Activated naive CD8-positive, alpha-beta T cell (primary cell): ENCODE data around the gene MBOAT2.

Experiments used
- H3K27ac Mint-ChIP-seq: one replicate; pipeline ENCODE4 v1.8.0; 2021; ENCODE audit warnings: mixed read lengths
- H3K27me3 Mint-ChIP-seq: one replicate; pipeline ENCODE4 v1.8.0; 2021; ENCODE audit warnings: mixed read lengths
- H3K36me3 Mint-ChIP-seq: one replicate; pipeline ENCODE4 v1.8.0; 2021; ENCODE audit warnings: mixed read lengths
- H3K4me1 Mint-ChIP-seq: one replicate; pipeline ENCODE4 v1.8.0; 2021; ENCODE audit warnings: low read depth, mixed read lengths
- H3K4me3 Mint-ChIP-seq: one replicate; pipeline ENCODE4 v1.8.0; 2021; ENCODE audit warnings: mild to moderate bottlenecking, mixed read lengths
- H3K9me3 Mint-ChIP-seq: one replicate; pipeline ENCODE4 v1.8.0; 2021; ENCODE audit warnings: low read depth, mixed read lengths

The MBOAT2 gene

DNA sequence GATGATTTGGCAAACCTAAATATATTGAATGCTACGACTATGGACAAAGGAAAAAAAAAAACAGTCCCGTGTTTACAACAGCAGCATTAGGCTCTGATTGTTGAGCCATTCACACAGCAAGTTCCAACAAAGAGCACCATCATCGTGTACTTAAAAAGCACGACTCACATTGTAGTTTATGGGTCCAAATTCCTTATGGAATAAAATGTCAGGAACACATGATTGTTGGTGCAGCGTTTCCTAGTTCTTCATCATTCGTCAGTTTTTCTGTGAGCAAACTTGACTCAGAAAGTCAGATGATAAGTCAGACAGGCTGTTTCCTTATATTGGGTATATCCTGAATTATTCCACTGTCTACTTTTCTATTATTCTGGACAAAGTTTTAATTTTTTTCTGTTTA is 156.1 kb downstream of the MBOAT2 start:
- H3K4me1 Mint-ChIP-seq, result peaks cover 2% of the 10 kb centered on the region
- peaks cover 17% of the 10 kb centered on the region for H3K27me3 Mint-ChIP-seq
- H3K36me3 Mint-ChIP-seq, result peaks cover 3% of the 10 kb centered on the region
- no peak overlapping the region for H3K4me3 Mint-ChIP-seq
- H3K27ac Mint-ChIP-seq, result no peak overlapping the region
- H3K9me3 Mint-ChIP-seq, result no peaks in the 10 kb centered on the region

- H3K4me1 Mint-ChIP-seq, result peaks cover 2% of the 10 kb centered on the region
- H3K27me3 Mint-ChIP-seq, result peaks cover 14% of the 10 kb centered on the region
- H3K36me3 Mint-ChIP-seq, result no peaks in the 10 kb centered on the region
- H3K4me3 Mint-ChIP-seq, result no peak overlapping the region
- H3K27ac Mint-ChIP-seq, result no peak overlapping the region
- no peaks in the 10 kb centered on the region for H3K9me3 Mint-ChIP-seq
These were observed 161.6 kb downstream of the MBOAT2 start for GRCh38 chr2:8841932-8842331.

DNA sequence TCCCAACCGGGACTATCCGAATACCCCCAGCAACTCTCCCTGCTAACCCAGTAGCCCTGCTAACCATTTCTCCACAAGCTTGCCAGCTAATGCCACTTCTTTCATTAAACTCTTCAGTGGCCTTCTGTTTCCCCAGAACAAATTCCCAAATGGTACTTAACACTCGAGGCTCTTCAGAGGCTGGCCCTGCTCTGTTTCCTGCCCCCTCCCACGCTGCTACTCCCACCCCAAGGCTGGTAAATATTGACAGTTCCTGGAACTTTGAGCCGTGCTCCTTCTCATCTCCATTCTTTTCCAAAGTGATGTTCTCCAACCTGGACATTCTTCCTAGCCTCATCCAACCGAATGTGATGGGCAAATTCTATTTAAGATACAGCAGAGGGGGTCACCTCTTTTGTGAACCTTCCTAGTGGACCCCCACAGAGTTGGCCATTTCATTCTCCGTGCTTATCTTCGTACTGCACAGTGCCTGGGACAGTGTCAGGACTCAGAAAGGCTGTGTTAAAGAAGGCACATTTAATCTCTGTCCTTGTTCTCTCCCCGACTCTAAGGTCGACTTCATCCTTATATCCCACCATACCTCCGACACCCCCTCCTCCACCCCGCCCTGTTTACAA is 162.9 kb downstream of the MBOAT2 start:
- peaks cover 5% of the 10 kb centered on the region for H3K27me3 Mint-ChIP-seq
- H3K36me3 Mint-ChIP-seq, result no peaks in the 10 kb centered on the region
- peaks cover 13% of the 10 kb centered on the region for H3K4me1 Mint-ChIP-seq
- no peaks in the 10 kb centered on the region for H3K9me3 Mint-ChIP-seq
- H3K4me3 Mint-ChIP-seq, result no peak overlapping the region
- no peak overlapping the region for H3K27ac Mint-ChIP-seq

GRCh38 chr2:8839189-8839965 is 164.1 kb downstream of the MBOAT2 start:
- no peaks in the 10 kb centered on the region for H3K27me3 Mint-ChIP-seq
- no peaks in the 10 kb centered on the region for H3K9me3 Mint-ChIP-seq
- peaks cover 25% of the 10 kb centered on the region for H3K4me1 Mint-ChIP-seq
- no peaks in the 10 kb centered on the region for H3K36me3 Mint-ChIP-seq
- no peak overlapping the region for H3K4me3 Mint-ChIP-seq
- H3K27ac Mint-ChIP-seq, result no peak overlapping the region

GRCh38 chr2:8837795-8838140 is 165.7 kb downstream of the MBOAT2 start:
- Mint-ChIP-seq H3K27me3 (no peaks in the 10 kb centered on the region), H3K9me3 (no peaks in the 10 kb centered on the region), H3K4me3 (peak overlapping the region; percentile 99), H3K27ac (no peak overlapping the region), H3K4me1 (peaks cover 38% of the 10 kb centered on the region), H3K36me3 (no peaks in the 10 kb centered on the region)

GRCh38 chr2:8836971-8837794 is 166.3 kb downstream of the MBOAT2 start, which contains the start of gene KIDINS220:
KIDINS220 (minus strand) TSS chr2:8837613; CDS start chr2:8827093, 10,520 bp downstream.
- H3K36me3 Mint-ChIP-seq, result no peaks in the 10 kb centered on the region
- peak within 1 kb of the TSS; percentile 99 for H3K4me3 Mint-ChIP-seq
- H3K9me3 Mint-ChIP-seq, result no peaks in the 10 kb centered on the region
- H3K27ac Mint-ChIP-seq, result peak within 1 kb of the TSS; percentile 96
- H3K4me1 Mint-ChIP-seq, result peaks cover 43% of the 10 kb centered on the region
- no peaks in the 10 kb centered on the region for H3K27me3 Mint-ChIP-seq

DNA sequence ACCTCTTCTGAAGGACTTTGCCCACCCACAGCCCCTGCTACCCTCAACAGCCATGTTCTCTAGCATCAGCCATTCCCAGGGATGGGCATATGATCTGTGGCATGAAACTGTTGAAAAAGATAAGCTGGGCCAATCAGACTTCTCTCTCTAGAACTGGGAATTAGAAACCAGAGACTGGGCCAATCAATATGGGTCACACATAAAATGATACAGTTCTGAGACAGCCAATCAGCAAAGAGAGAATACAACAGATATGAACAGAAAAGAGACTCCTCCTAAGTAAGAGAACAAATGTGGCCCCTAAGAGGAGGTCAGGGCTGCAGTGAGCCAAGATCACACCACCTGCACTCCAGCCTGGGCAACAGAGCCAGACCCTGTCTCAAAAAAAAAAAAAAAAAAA is 168.2 kb downstream of the MBOAT2 start:
- Mint-ChIP-seq H3K27ac (no peak overlapping the region), H3K4me1 (peaks cover 61% of the 10 kb centered on the region), H3K36me3 (no peaks in the 10 kb centered on the region), H3K27me3 (no peaks in the 10 kb centered on the region), H3K9me3 (no peaks in the 10 kb centered on the region), H3K4me3 (peak overlapping the region; percentile 91)

DNA sequence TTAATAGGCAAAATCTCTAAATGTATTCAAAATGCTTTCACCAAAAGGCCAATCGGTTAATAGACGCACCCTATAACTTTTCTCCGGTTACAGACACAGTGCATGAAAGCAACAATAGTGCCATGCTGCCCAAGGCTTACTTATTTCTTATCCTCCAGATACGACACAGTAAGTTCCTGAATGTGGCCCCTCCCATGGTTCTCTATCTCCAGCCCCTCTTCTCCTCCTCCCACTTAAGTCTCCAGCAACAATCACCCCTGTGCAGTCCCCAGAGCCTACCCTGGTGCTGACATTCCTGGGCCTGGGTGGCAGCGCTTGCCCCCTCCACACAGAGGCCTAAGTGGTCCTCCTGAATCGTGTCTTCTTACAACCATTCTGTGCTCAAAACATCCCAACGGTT is 169.6 kb downstream of the MBOAT2 start:
- Mint-ChIP-seq H3K36me3 (no peaks in the 10 kb centered on the region), H3K4me3 (no peak overlapping the region), H3K4me1 (peaks cover 71% of the 10 kb centered on the region), H3K27ac (no peak overlapping the region), H3K9me3 (no peaks in the 10 kb centered on the region), H3K27me3 (no peaks in the 10 kb centered on the region)

DNA sequence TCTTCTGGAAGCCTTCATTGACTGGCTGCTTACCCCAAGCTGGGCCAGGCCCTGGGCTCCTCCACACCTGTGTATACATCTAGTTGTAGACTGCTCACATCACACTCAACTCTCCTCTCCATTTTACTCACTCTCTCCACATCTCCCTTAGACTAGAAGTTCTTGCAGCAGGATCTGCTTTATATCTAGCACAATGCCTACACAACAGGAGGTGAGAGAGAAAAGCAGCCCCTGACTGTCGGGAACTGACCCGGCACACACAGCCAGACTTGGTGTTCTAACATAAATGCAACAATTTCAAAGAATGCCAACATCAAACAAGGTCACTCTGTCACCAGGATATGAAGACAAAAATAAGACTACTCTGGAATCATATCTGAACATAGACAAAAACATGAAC is 172.0 kb downstream of the MBOAT2 start:
- Mint-ChIP-seq H3K4me3 (no peak overlapping the region), H3K27me3 (no peaks in the 10 kb centered on the region), H3K4me1 (peaks cover 76% of the 10 kb centered on the region), H3K36me3 (peaks cover 4% of the 10 kb centered on the region), H3K27ac (no peak overlapping the region), H3K9me3 (no peaks in the 10 kb centered on the region)

GRCh38 chr2:8827729-8828128 is 175.8 kb downstream of the MBOAT2 start:
- Mint-ChIP-seq H3K4me1 (peaks cover 41% of the 10 kb centered on the region), H3K9me3 (no peaks in the 10 kb centered on the region), H3K36me3 (peaks cover 7% of the 10 kb centered on the region), H3K4me3 (no peak overlapping the region), H3K27ac (no peak overlapping the region), H3K27me3 (no peaks in the 10 kb centered on the region)

DNA sequence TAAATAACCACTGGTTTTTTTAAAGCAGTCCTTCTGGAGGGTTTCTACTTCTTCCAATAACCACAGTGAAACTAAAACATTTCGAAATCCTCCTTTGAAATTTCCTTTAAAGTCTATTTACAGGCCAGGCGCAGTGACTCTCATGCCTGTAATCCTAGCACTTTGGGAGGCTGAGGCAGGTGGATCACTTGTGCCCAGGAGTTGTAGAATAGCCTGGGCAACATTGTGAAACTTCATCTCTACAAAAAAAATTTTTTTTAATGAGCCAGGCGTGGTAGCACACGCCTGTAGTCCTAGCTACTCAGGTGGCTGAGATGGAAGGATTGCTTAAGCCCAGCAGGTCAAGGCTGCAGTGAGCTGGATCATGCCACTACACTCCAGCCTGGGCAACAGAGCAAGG is 181.3 kb downstream of the MBOAT2 start:
- H3K36me3 Mint-ChIP-seq, result peaks cover 11% of the 10 kb centered on the region

DNA sequence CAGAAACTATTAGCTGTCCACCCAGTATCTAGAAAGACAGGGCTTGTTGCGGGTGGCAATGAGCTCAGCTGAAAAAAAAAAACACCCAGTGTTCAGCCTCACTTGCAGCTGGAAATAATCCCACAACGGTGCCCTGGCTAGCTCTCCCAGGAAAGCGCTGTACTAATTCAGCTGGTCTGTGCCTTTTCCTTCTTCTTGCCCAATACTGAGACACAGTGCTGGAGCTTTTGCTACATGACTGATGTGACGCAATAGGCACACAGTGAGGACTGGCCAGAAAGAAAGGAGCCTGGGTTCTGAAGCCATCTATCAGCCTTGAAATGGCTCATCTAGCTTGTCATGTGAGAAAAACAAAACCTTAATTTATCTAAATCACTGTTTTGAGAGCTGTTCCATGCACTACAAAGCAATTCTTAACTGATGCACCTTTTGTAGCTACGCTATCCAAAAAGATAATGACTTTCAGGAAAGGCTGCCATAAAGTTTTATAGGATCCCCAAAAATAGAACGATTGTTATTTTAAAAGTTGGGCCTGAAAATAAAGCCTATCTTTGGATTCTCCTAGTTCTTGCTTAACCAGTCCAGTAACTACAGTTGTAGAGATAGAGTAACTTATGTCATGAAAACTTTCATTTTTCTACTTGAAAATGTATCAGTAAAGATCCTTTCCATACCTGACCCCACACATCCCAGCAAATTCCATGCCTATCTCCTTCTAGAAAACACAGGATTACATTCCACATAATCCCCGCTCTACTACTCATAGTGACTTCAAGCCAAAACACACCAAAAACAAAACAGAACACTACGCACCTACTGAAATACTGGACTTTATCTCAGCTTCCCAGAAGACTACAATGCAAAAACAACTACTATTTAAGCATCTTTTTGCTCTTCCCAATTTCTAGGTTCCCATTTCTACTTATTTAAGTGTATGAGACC is 181.9 kb downstream of the MBOAT2 start:
- Mint-ChIP-seq H3K4me3 (no peak overlapping the region), H3K4me1 (no peaks in the 10 kb centered on the region), H3K27ac (no peak overlapping the region), H3K9me3 (no peaks in the 10 kb centered on the region), H3K27me3 (no peaks in the 10 kb centered on the region), H3K36me3 (peaks cover 10% of the 10 kb centered on the region)

More for the DNA sequence above, 181.3 kb downstream of the MBOAT2 start:
- no peaks in the 10 kb centered on the region for H3K9me3 Mint-ChIP-seq
- H3K27me3 Mint-ChIP-seq, result no peaks in the 10 kb centered on the region
- no peak overlapping the region for H3K27ac Mint-ChIP-seq
- peaks cover under 1% of the 10 kb centered on the region for H3K4me1 Mint-ChIP-seq
- no peak overlapping the region for H3K4me3 Mint-ChIP-seq

DNA sequence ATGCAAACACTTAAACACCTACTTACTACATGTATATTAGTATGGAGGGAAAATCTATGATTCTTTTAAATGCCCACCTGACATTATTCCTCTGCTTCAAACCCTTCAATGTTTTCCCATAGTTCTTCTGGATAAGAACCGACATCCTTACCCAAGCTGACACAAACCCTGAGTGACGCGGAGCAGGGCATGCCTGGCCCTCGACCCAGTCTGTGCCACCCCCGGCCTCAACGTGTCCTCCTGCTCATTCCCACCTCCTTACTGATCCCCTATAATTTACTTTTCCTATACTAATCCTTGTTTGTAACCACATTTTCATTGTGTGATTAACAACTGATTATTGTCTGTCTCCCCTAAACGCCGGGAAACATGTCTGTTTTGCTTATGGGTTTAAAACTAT is 183.5 kb downstream of the MBOAT2 start:
- no peaks in the 10 kb centered on the region for H3K9me3 Mint-ChIP-seq
- H3K36me3 Mint-ChIP-seq, result peaks cover 10% of the 10 kb centered on the region
- no peak overlapping the region for H3K27ac Mint-ChIP-seq
- H3K4me3 Mint-ChIP-seq, result no peak overlapping the region
- no peaks in the 10 kb centered on the region for H3K27me3 Mint-ChIP-seq
- H3K4me1 Mint-ChIP-seq, result no peaks in the 10 kb centered on the region

GRCh38 chr2:8819194-8819593 is 184.3 kb downstream of the MBOAT2 start:
- peaks cover 10% of the 10 kb centered on the region for H3K36me3 Mint-ChIP-seq
- H3K27ac Mint-ChIP-seq, result no peak overlapping the region
- H3K4me3 Mint-ChIP-seq, result no peak overlapping the region
- no peaks in the 10 kb centered on the region for H3K4me1 Mint-ChIP-seq
- no peaks in the 10 kb centered on the region for H3K27me3 Mint-ChIP-seq
- H3K9me3 Mint-ChIP-seq, result no peaks in the 10 kb centered on the region
